ENCODE results near the gene DHRS7B. TPM values are rescaled to one million over a fixed set of nuclear protein-coding genes. Genes with fewer than 3 reads are reported as not detected.
A peak's percentile ranks its signal among the peaks of the same experiment; 100 is the strongest.

DHRS7B gene
- total and polyA plus RNA-seq, 2 of the 13 experiments (the other 11 are each of a cell fraction or from before 2014, with no cell fraction given), result 20.0 to 35.8 TPM

GRCh38 chr17:21171970-21172510 lies 45.3 kb downstream of the DHRS7B start:
- CTCF ChIA-PET (ENCODE audit: low intra/inter-chr PET ratio, low total read pairs), result no interaction called here
- H3K4me1 ChIP-seq (ENCODE audit: insufficient read depth, low read length), result peaks cover 10% of the 10 kb centered on the region; the same call in 1 of the 2 replicates
- no peak overlapping the region for H3K27ac ChIP-seq (ENCODE audit: extremely low read length, insufficient read depth, low read length)
- in situ Hi-C loops (cut with HindIII; ENCODE audit: extremely low pct_ligation_motif_present, low pct_unique_long_range_greater_than_20kb), result no loop called here
- no peak for FAIRE-seq
- POLR2A ChIA-PET, result no interaction called here
- ATAC-seq, result no peak
- no peak overlapping the region for H3K4me3 ChIP-seq (replicated peaks in 1 of 3; ENCODE audit: insufficient read depth in 1 of 3, low read depth in 2 of 3, low read length in 3 of 3)
- H3K9me3 ChIP-seq (ENCODE audit: low read length), result no peaks in the 10 kb centered on the region
- H2AFZ ChIP-seq (ENCODE audit: low read length), result no peak overlapping the region
- H4K20me1 ChIP-seq (ENCODE audit: insufficient read depth, low read length), result no peaks in the 10 kb centered on the region; the same call in 1 of the 2 replicates
- H3K27me3 ChIP-seq (ENCODE audit: control insufficient read depth in 1 of 2, insufficient read depth in 2 of 2, low read length in 2 of 2), result no peaks in the 10 kb centered on the region
- H3K4me2 ChIP-seq (ENCODE audit: low read depth, low read length), result no peak overlapping the region
- H3K9ac ChIP-seq (ENCODE audit: insufficient read depth, low read depth, low read length), result no peak overlapping the region
- 0 out of 2 replicates have a peak, but pooled peaks have one; percentile 22 for TF ChIP-seq RARA (CRISPR knock-in tag; IDR thresholded peaks at IDR 0.05)
- no peak for TF ChIP-seq ZNF784 (CRISPR knock-in tag; IDR thresholded peaks at IDR 0.05; ENCODE audit: borderline replicate concordance)
- TF ChIP-seq FOXA1 (IDR thresholded peaks at IDR 0.05), result no peak
- no peak for TF ChIP-seq FOXA1 (CRISPR knock-in tag; IDR thresholded peaks at IDR 0.05)
- TF ChIP-seq ZNF615 (CRISPR knock-in tag; IDR thresholded peaks at IDR 0.05; ENCODE audit: borderline replicate concordance), result no peak
- TF ChIP-seq SALL1 (CRISPR knock-in tag; IDR thresholded peaks at IDR 0.05), result no peak
- no peak for TF ChIP-seq ZNF343 (CRISPR knock-in tag; IDR thresholded peaks at IDR 0.05)
- TF ChIP-seq GTF2F1 (IDR thresholded peaks at IDR 0.05; ENCODE audit: low read length), result no peak
- no peak for TF ChIP-seq MXD4 (CRISPR knock-in tag; IDR thresholded peaks at IDR 0.05)
- WGBS (ENCODE audit: low lambda C conversion rate), result 97% methylated on average over 12 of the region's 17 CpGs
- intact Hi-C loops (cut with micrococcal nuclease; ENCODE audit: unreplicated experiment), result no loop called here
- no peak for DNase-seq (ENCODE audit: low spot score)
- BruUV-seq (replicated peaks), result no TSS peak
- H3K79me2 ChIP-seq (ENCODE audit: insufficient read depth, low read length), result no peaks in the 10 kb centered on the region
- peaks cover 4 to 26% of the 10 kb centered on the region in 2 experiments; a peak in 4 of 5 replicates for H3K36me3 ChIP-seq (replicated peaks in 1 of 2; ENCODE audit: control insufficient read depth in 1 of 2, insufficient read depth in 2 of 2, low read length in 2 of 2)

DNA sequence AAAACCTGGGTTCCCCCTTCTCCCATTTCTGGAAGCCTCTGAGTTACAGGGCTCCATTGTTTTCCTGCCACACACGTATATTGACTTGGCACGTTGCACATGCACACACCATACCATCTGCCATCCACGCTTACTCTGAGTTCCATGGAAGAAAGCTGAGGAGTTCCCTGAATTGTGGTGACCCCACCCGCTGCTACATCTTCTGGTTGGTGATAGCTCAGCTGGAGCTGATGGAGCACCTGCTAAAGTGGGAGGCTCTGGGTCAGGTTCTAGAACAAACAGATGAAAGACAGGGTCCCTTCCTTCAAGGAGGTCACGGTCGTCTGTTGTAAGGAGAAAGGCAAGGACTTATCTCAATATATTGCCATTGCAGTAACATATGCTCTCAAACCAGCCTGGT lies 46.1 kb downstream of the DHRS7B start:
- Histone ChIP-seq H3K9ac (ENCODE audit: insufficient read depth, low read depth, low read length) (no peak overlapping the region), H3K4me2 (ENCODE audit: low read depth, low read length) (no peak overlapping the region), H3K4me3 (replicated peaks in 1 of 3; ENCODE audit: insufficient read depth in 1 of 3, low read depth in 2 of 3, low read length in 3 of 3) (no peak overlapping the region), H3K4me1 (ENCODE audit: insufficient read depth, low read length) (peaks cover 5% of the 10 kb centered on the region; the same call in 1 of the 2 replicates), H2AFZ (ENCODE audit: low read length) (no peak overlapping the region), H3K27ac (ENCODE audit: extremely low read length, insufficient read depth, low read length) (no peak overlapping the region), H3K27me3 (ENCODE audit: control insufficient read depth in 1 of 2, insufficient read depth in 2 of 2, low read length in 2 of 2) (no peaks in the 10 kb centered on the region), H3K36me3 (replicated peaks in 1 of 2; ENCODE audit: control insufficient read depth in 1 of 2, insufficient read depth in 2 of 2, low read length in 2 of 2) (peaks cover 4 to 26% of the 10 kb centered on the region in 2 experiments; a peak in 4 of 5 replicates), H4K20me1 (ENCODE audit: insufficient read depth, low read length) (no peaks in the 10 kb centered on the region), H3K9me3 (ENCODE audit: low read length) (no peaks in the 10 kb centered on the region), H3K79me2 (ENCODE audit: insufficient read depth, low read length) (no peaks in the 10 kb centered on the region)
- 97% methylated on average over 6 of the region's 6 CpGs for WGBS (ENCODE audit: low lambda C conversion rate)
- DNase-seq (ENCODE audit: low spot score), result no peak
- FAIRE-seq, result no peak
- no peak for ATAC-seq
- POLR2A ChIA-PET, result no interaction called here
- intact Hi-C loops (cut with micrococcal nuclease; ENCODE audit: unreplicated experiment), result no loop called here
- BruUV-seq (replicated peaks), result no TSS peak
- CTCF ChIA-PET (ENCODE audit: low intra/inter-chr PET ratio, low total read pairs), result no interaction called here
- in situ Hi-C loops (cut with HindIII; ENCODE audit: extremely low pct_ligation_motif_present, low pct_unique_long_range_greater_than_20kb), result no loop called here
- TF ChIP-seq ZBTB7B (CRISPR knock-in tag; IDR thresholded peaks at IDR 0.05) (no peak), NFRKB (IDR thresholded peaks at IDR 0.05) (no peak), CEBPG (CRISPR knock-in tag; IDR thresholded peaks at IDR 0.05) (no peak), GRHL1 (CRISPR knock-in tag; conservative IDR thresholded peaks at IDR 0.05) (no peak), FOXK1 (CRISPR knock-in tag; IDR thresholded peaks at IDR 0.05; ENCODE audit: borderline replicate concordance, low read depth) (no peak), EZH2 (conservative IDR thresholded peaks at IDR 0.05; ENCODE audit: low read depth, low read length) (no peak), ATRX (CRISPR knock-in tag; IDR thresholded peaks at IDR 0.05; ENCODE audit: borderline replicate concordance) (no peak), ZZZ3 (CRISPR knock-in tag; IDR thresholded peaks at IDR 0.05; ENCODE audit: borderline replicate concordance) (no peak), ZFX (CRISPR knock-in tag; IDR thresholded peaks at IDR 0.05; ENCODE audit: low read depth) (no peak), RFXAP (CRISPR knock-in tag; IDR thresholded peaks at IDR 0.05; ENCODE audit: borderline replicate concordance) (no peak), NFE2L2 (IDR thresholded peaks at IDR 0.05; ENCODE audit: low read length) (no peak)
